ENCODE data around the gene NCAPD2. TPM values are rescaled to one million over a fixed set of nuclear protein-coding genes. Genes with fewer than 3 reads are reported as not detected.
"Not testable (repeated sequence)": the region's sequence is repeated elsewhere in the genome, so short reads cannot be mapped to it uniquely, and the experiment has no call there.

Gene NCAPD2
- total RNA-seq, 1 experiment from 2014 or later = 187 TPM

DNA sequence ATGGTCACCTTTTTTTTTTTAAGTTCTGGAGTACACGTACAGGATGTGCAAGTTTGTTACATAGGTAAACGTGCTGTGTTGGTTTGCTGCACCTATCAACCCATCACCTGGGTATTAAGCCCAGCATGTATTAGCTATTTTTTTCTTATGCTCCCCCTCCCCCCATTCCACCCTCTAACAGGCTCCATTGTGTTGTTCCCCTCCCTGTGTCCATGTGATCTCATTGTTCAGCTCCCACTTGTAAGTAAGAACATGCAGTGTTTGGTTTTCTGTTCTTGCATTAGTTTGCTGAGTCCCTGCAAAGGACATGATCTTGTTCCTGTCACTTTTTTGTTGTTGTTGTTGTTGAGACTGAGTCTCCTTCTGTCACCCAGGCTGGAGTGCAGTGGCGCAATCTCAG, 3.4 kb downstream of the NCAPD2 start:
- not testable (repeated sequence) for DNase-seq (ENCODE audit: low spot score)

- no peak for DNase-seq (ENCODE audit: low spot score)
Measured at GRCh38 chr12:6500466-6500865, 6.6 kb downstream of the NCAPD2 start.

DNA sequence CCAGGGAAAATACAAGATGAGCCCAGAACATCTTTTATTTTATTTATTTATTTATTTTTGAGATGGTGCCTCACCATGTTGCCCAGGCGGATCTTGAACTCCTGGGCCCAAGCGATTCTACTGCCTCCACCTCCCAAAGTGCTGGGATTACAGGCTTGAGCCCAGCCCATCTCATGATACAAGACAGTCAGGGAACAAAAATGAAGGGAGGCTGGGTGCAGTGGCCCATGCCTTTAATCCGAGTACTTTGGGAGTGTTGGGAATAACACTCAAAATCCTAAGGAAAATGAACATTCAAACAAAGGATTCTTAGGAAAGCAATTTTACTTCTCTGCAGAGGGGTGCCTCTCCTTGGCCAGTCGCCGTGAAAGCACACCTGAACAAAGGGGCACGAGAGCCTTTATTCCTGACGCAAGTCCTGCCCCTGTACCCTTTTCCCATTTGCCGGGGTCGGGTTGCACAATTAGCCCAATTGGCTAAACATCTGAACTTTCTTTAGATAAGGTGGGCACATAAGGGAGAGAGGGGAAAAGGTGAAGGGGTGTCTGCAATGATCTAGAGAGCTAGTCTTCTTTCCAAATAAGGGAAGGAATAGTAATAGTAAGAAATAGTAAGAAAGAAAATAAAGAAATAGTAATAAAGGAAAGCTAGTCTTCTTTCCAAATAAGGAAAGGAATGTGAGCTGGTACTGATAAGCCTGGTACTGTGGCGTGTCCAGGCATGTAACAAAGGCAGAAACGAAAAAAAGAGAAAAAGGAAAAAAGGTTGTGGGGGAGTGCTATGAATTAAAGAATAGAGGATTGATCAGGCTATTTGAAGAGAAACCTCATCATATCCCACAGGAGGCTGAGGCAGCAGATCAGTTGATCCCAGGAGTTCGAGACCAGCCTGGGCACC, 13.4 kb downstream of the NCAPD2 start:
- no peak for DNase-seq (ENCODE audit: low spot score)

DNA sequence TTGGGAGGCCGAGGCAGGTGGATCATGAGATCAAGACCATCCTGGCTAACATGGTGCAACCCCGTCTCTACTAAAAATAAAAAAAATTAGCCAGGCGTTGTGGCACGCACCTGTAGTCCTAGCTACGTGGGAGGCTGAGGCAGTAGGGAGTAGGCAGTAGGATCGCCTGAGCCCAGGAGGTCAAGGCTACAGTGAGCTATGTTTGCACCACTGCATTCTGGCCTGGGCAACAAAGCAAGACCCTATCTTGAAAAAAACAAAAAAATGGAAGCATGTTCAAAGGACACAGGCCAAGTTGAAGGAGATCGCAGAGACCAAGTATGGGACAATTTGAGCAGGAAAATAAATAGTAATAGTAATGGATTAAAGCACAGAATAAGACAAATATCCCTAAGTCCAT, 14.2 kb downstream of the NCAPD2 start:
- no peak for DNase-seq (ENCODE audit: low spot score)

GRCh38 chr12:6520186-6520585, 26.3 kb downstream of the NCAPD2 start:
- no peak for DNase-seq (ENCODE audit: low spot score)

DNA sequence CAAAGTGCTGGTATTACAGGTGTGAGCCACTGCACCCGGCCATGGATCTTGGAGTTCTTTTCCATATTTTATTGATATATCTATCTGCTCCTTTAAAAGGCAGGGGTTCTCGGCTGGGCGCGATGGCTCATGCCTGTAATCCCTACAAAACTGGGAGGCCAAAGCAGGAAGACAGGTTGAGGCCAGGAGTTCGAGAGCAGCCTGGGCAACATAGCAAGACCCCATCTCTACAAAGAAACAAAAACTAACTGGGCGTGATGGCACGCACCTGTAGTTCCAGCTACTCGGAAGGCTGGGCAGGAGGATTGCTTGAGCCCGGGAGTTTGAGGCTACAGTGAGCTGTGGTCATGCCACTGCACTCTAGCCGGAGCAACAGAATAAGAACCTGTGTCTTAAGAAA, 28.3 kb downstream of the NCAPD2 start:
- no peak for DNase-seq (ENCODE audit: low spot score)

DNA sequence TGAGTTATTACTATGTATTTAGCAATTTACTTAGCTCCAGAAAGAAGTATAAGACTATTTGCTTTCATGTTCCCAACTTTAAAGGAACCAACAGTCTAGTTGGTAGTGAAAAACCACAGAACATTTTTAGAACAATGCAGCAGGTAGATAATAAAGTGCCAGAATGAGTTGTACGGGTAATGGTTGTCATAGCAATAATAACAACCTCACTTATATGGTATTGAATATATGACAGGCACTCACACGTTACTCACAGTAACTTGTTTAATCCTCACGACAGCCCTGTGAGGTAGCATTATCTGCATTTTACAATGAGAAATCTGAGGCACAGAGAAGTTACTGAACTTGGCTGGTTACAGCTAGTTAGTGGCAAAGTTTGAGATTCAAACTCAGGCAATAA, 29.8 kb downstream of the NCAPD2 start:
- no peak for DNase-seq (ENCODE audit: low spot score)

DNA sequence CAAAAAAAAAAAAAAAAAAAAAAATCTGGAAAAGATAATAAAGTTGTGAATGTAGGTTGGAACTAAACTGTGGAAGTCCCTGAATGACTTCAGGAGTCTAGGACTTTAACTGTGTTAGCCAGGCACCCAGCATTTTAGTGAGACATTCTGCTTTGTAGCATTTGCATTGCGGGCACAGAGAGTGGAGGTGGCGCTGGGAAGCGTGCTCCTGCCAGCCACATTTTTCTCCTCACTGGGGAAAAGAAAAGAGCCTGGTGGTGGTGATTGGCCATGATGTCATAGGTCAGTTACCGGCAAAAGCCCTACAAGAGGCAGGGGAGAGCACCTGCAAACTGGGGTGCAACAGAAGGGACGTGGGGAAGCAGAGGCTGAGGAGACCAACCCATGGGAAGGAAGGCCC, 30.7 kb downstream of the NCAPD2 start:
- DNase-seq (ENCODE audit: low spot score) = no peak

DNA sequence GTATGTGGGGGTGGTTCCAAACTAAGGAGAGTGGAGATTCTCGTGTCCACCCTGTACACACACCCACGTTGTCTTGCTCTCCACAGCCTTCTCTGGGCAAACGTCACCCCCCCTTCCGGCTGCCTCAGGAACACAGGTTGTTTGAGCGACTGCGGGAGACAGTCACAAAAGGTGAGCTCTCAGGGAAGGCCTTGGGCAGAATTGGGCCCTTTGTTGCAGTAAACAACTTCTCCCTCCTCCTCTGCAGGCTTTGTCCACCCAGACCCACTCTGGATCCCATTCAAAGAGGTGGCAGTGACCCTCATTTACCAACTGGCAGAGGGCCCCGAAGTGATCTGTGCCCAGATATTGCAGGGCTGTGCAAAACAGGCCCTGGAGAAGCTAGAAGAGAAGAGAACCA, 32.3 kb downstream of the NCAPD2 start:
- no peak for DNase-seq (ENCODE audit: low spot score)

DNA sequence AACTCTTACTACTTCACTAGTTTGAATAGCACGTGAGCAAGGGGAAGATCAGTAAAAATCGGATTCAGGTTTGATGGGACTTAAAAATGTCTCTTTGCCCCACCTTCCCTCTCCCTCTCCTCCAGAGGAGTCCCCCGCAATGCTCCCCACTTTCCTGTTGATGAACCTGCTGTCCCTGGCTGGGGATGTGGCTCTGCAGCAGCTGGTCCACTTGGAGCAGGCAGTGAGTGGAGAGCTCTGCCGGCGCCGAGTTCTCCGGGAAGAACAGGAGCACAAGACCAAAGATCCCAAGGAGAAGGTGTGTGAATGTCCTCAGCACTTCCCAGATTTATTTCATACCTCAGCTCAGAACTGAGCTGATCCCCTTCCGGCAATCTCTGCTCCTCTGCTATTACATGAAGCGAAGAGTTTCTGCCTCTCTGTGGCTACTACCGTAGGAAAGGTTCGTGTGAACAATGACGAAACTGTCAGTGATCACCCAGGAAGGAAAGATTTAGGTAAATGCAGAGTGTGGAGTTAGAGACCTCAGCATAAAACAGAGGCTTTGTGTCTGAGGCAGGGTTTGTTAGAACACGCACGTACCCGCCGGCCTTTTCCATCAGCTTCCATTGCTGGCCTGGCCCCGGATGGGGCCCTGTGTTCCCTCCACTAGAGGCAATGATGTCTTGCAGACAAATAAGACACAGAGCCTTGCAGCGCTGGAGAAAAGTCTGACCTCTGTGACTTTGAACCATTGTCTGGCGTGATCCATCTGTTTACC, 33.0 kb downstream of the NCAPD2 start:
- no peak for DNase-seq (ENCODE audit: low spot score)

DNA sequence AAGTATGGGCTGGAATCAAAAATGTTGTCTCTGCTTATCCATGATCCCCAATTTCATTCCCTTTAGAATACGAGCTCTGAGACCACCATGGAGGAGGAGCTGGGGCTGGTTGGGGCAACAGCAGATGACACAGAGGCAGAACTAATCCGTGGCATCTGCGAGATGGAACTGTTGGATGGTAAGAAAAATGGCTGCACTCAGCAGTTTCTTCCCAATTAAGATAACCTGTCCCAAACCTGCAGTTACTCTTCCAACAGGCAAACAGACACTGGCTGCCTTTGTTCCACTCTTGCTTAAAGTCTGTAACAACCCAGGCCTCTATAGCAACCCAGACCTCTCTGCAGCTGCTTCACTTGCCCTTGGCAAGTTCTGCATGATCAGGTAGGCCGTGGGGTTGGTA, 33.8 kb downstream of the NCAPD2 start:
- DNase-seq (ENCODE audit: low spot score) = no peak

GRCh38 chr12:6528539-6529235, 34.8 kb downstream of the NCAPD2 start:
- DNase-seq (ENCODE audit: low spot score) = no peak

DNA sequence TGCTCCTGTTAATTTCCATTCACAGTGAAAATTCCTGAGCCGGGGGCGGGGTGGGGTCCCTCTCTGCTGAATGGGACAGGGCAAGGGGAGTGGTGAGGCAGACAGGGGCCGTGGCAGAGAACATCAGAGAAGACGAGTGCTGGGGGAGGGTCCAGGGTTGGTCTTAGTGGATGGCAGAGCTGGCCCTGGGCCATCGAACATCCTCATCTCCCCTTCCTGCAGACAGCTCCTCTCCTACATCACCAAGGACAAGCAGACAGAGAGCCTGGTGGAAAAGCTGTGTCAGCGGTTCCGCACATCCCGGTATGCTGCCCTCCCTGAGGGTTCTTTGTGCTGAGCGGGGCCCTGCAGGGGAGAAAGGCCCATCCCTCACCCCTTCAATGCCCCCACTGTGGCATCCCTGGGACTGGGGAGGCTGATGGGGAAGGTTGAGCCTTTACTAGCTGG, 35.4 kb downstream of the NCAPD2 start:
- DNase-seq (ENCODE audit: low spot score) = no peak

- DNase-seq (ENCODE audit: low spot score) = no peak
Measured at GRCh38 chr12:6530576-6531260, 36.8 kb downstream of the NCAPD2 start.

DNA sequence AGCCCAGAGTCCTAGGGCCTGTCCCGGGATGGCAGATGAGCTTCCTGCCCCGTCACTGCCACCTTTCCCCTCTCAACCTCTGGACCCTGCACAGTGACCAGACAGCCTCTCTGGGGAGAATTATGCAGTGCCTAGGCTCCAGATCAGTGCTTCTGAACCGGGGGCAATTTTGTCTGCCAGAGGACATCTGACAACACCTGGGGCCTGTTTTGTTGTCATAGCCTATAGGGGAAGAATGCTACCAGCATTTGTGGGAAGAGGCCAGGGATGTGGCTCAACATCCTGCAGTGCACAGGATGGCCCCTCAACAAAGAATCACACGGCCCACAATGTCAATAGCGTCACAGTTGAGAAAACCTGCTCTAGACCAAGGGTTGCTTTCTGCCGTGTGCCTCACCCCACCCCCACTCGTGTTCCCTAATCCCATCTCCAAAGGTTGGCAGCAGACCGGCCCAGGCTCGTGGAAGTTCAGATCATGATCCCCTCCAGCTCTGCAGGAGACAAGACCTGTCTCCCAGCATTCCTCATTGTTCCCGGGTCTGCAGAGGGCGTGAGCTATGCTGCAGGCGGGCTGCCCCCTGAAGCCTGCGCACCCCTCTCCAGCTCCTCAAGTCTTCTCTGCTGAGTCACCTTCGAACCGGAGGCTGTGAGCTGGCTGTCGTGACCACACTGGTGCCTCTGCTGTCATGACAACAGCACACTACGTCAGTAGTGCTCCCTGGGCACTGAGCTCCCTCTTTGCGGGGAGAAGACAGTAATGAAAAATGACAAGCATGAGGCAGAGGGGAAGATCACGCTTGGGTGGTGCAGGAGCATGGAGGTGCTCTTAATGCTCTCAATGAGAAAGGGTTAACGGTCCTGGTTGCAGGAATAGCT, 38.4 kb downstream of the NCAPD2 start:
- peak; percentile 99 for DNase-seq (ENCODE audit: low spot score)

DNA sequence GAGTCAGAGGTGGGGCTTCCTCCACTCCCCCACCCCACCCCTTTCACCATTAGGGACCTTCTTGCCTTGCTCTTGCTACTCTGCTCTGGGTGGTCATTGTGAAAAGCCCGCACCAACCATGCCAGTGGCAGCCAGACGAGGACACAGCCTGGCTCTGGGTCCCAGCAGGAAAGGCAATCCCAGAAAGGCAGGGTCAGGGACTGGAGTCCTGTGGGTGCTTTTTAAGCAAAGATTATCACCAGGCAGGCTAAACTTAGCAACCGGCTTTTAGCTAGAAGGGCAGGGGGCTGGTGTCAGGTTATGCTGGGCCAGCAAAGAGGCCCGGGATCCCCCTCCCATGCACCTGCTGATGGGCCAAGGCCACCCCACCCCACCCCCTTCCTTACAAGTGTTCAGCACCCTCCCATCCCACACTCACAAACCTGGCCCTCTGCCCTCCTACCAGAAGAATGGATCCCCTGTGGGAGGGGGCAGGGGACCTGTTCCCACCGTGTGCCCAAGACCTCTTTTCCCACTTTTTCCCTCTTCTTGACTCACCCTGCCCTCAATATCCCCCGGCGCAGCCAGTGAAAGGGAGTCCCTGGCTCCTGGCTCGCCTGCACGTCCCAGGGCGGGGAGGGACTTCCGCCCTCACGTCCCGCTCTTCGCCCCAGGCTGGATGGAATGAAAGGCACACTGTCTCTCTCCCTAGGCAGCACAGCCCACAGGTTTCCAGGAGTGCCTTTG, 39.2 kb downstream of the NCAPD2 start:
- DNase-seq (ENCODE audit: low spot score) = peak; percentile 91

GRCh38 chr12:6533653-6533922, 39.7 kb downstream of the NCAPD2 start:
- no peak for DNase-seq (ENCODE audit: low spot score)

DNA sequence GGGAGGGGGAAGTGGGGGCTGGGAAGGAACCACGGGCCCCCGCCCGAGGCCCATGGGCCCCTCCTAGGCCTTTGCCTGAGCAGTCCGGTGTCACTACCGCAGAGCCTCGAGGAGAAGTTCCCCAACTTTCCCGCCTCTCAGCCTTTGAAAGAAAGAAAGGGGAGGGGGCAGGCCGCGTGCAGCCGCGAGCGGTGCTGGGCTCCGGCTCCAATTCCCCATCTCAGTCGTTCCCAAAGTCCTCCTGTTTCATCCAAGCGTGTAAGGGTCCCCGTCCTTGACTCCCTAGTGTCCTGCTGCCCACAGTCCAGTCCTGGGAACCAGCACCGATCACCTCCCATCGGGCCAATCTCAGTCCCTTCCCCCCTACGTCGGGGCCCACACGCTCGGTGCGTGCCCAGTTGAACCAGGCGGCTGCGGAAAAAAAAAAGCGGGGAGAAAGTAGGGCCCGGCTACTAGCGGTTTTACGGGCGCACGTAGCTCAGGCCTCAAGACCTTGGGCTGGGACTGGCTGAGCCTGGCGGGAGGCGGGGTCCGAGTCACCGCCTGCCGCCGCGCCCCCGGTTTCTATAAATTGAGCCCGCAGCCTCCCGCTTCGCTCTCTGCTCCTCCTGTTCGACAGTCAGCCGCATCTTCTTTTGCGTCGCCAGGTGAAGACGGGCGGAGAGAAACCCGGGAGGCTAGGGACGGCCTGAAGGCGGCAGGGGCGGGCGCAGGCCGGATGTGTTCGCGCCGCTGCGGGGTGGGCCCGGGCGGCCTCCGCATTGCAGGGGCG, 40.2 kb downstream of the NCAPD2 start, which contains the start of gene GAPDH:
Gene GAPDH, plus strand, starts transcription at position 595 of the 772 bp plus-strand sequence. CDS start 316 bp downstream, outside the sequence.
- peak; percentile 98 for DNase-seq (ENCODE audit: low spot score)

GRCh38 chr12:6534695-6534944, 40.7 kb downstream of the NCAPD2 start:
- no peak for DNase-seq (ENCODE audit: low spot score)
